Stimulated activated memory B cell treated with anti-CD40 and anti-IgM and Interleukin-4, amounts not matched to agents 10 μg/mL and 1 μg/mL and 100 μg/mL, for 72 hours (primary cell): Measurements from ENCODE around the gene DOCK1.
"Not testable (repeated sequence)": the region's sequence is repeated elsewhere in the genome, so short reads cannot be mapped to it uniquely, and the experiment has no call there.

Experiments
- ATAC-seq: fragments of 150-1000 bp; cut with Tn5 transposase; 2 replicates; pipeline ENCODE4 v1.10.0; 2021
- H3K27ac Mint-ChIP-seq: one replicate; pipeline ENCODE4 v1.8.0; 2022; ENCODE audit warnings: mild to moderate bottlenecking, mixed read lengths
- H3K27me3 Mint-ChIP-seq: one replicate; pipeline ENCODE4 v1.8.0; 2022; ENCODE audit warnings: mixed read lengths
- H3K36me3 Mint-ChIP-seq: one replicate; pipeline ENCODE4 v1.8.0; 2022; ENCODE audit warnings: mixed read lengths
- H3K4me1 Mint-ChIP-seq: one replicate; pipeline ENCODE4 v1.8.0; 2022; ENCODE audit warnings: mixed read lengths
- H3K4me3 Mint-ChIP-seq: one replicate; pipeline ENCODE4 v1.8.0; 2022; ENCODE audit warnings: mild to moderate bottlenecking, moderate library complexity, mixed read lengths
- H3K9me3 Mint-ChIP-seq: one replicate; pipeline ENCODE4 v1.8.0; 2022; ENCODE audit warnings: mixed read lengths

The DOCK1 gene

DNA sequence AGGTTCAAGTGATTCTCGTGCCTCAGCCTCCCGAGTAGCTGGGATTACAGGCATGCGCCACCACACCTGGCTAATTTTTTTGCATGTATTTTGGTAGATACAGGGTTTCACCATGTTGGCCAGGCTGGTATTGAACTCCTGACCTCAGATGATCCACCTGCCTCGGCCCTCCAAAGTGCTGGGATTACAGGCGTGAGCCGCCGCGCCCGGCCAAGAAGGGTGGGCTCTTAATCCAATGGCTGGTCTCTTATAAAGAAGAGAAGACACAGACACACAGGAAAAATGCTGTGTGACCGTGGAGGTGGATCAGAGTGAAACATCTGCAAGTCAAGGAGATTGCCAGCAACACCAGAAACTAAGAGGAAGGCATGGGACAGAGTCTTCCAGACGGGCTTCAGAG is 394.0 kb downstream of the DOCK1 start:
- not testable (repeated sequence) for H3K27me3 Mint-ChIP-seq, ATAC-seq, H3K4me1 Mint-ChIP-seq, H3K36me3 Mint-ChIP-seq, H3K4me3 Mint-ChIP-seq, H3K9me3 Mint-ChIP-seq, H3K27ac Mint-ChIP-seq

DNA sequence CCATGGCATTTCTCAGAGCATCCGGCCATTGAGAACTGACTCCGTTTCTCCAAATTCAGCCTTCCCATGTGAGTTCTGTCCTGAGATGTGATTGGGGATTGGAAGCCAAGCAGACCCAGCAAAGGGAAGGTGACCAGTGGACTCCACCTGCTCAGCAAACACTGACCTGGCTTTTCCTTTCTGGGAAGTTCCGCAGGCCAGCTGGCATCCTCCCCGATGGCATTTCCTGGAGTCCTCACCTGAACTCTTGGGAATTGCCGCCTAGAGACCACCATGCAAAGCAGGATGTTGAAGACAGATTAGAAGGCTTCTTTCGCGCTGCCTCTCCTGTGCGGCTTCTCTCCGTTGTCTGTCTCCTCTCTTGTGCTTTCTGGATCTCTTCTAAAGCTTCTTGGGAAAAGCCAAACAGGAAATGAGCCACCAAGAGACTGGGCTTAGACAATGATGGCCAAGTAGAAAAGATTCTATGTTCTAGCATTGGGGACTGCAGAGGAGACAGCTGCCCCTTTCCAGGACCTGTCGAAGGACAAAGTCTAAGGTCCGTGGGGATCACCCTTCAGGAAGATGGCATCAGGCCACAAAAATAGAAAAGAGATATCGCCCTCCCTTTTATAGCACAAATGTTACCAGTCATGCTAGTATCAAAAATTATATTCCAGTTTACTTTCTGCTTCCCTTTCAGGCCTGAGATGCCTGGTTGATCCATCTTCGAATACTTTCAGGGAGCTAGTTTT is 394.9 kb downstream of the DOCK1 start:
- no peak overlapping the region for H3K27ac Mint-ChIP-seq
- no peaks in the 10 kb centered on the region for H3K9me3 Mint-ChIP-seq
- H3K27me3 Mint-ChIP-seq = no peaks in the 10 kb centered on the region
- no peak for ATAC-seq
- H3K4me3 Mint-ChIP-seq = no peak overlapping the region
- no peaks in the 10 kb centered on the region for H3K4me1 Mint-ChIP-seq
- H3K36me3 Mint-ChIP-seq = no peaks in the 10 kb centered on the region

DNA sequence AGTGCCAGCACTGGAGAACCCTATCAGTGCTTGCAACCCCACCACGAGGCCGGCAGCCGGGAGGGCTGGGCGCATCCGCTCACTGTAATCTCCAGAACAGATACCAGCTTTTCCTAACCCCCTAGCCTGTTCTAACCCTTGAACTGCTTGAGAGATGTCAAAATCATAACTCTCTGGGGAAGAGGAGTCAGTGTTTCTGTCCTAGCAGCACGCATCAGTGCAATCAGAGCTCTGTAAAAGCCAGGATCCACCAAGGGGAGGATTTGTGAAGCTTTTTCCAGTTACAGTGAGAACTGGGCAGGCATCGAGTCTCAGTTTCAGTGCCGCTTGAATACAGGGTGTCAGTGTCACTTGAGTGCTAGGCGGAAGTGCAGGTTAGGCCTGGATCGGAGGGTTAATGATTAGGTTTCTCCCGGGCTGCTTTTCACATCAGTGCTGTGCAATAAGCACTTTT is 395.7 kb downstream of the DOCK1 start:
- no peak for ATAC-seq
- H3K9me3 Mint-ChIP-seq = no peaks in the 10 kb centered on the region
- H3K27ac Mint-ChIP-seq = no peak overlapping the region
- no peak overlapping the region for H3K4me3 Mint-ChIP-seq
- H3K4me1 Mint-ChIP-seq = no peaks in the 10 kb centered on the region
- no peaks in the 10 kb centered on the region for H3K36me3 Mint-ChIP-seq
- H3K27me3 Mint-ChIP-seq = no peaks in the 10 kb centered on the region

DNA sequence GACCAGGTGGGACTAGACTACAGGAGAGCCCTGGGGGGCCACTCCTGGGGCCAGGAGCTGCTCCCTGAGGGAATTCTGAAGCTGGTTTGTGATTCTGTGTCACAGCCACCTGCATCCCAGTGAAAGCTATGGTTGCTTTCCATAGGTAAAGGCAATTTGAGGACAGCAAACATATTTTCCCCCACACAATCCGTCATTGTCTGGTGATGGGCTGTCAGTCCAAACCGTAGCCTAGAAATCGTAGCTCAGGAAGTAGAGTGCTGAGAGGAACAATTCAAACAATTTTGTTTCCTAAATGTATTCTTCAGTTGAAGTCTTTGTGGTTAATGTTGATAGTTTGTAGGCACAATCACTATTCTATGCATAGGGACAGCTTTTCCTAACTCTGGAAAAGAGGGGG is 397.1 kb downstream of the DOCK1 start:
- Mint-ChIP-seq H3K27me3 (no peaks in the 10 kb centered on the region), H3K36me3 (no peaks in the 10 kb centered on the region), H3K4me3 (no peak overlapping the region), H3K4me1 (no peaks in the 10 kb centered on the region), H3K27ac (no peak overlapping the region), H3K9me3 (no peaks in the 10 kb centered on the region)
- no peak for ATAC-seq

DNA sequence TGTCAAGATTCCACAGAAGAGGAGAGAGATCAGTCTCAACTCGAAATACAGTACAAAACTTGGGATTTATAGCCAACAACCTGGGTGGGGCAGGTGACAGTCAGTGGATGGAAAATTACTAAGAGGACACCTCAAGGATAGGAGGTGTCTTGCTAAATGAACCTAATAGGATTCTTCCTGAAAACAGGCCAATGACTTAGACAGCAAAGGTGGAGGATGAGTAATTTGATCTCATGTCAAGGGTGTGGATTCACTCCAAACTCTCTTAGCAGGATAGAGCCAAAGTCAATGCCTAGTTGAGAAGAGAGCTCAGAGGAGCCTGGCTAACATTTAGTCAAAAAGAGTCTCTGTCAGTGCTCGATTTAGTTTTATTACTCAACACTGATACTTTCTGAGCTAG is 397.9 kb downstream of the DOCK1 start:
- Mint-ChIP-seq H3K27ac (no peak overlapping the region), H3K9me3 (peaks cover under 1% of the 10 kb centered on the region), H3K4me1 (no peaks in the 10 kb centered on the region), H3K27me3 (no peaks in the 10 kb centered on the region), H3K4me3 (no peak overlapping the region), H3K36me3 (no peaks in the 10 kb centered on the region)
- no peak for ATAC-seq

DNA sequence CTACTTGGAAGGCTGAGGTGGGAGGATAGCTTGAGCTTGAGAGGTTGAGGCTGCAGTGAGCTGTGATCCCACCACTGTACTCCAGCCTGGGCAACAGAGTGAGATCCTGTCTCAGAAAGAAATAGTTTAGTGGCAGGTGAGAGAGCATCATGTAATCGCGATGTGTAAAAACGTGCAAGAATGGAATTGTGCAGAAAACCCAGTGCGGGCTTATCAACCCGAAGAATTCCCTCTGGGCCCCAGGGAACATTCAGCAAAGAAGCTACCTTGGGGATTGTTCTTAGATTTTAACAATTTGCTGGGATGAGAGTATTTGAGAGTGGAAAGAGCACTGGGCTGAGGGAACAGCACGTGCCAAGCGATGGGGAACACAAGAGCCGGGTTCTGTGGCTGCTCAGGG is 398.5 kb downstream of the DOCK1 start:
- Mint-ChIP-seq H3K36me3 (no peaks in the 10 kb centered on the region), H3K27ac (no peak overlapping the region), H3K9me3 (peaks cover 6% of the 10 kb centered on the region), H3K27me3 (no peaks in the 10 kb centered on the region), H3K4me1 (no peaks in the 10 kb centered on the region), H3K4me3 (no peak overlapping the region)
- ATAC-seq = no peak

DNA sequence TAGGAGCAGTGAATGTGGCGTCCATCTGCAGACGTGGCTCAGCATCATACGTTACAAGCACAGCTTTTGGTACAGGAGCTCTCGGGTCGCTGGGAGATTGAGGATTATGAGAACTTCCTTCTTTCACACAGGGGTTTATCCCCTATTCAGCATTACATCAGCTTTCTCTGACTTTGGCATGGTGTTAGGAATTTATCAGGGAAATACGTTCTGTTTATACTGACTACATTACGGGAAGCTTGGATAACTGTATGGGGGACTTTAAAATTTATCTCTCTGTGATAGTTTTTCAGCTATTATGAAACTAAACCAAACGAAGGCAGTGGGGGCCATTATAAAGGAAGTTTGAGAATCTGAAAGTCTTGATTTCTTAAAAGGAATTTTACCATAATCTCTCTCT is 401.3 kb downstream of the DOCK1 start:
- no peaks in the 10 kb centered on the region for H3K27me3 Mint-ChIP-seq
- H3K4me1 Mint-ChIP-seq = no peaks in the 10 kb centered on the region
- no peaks in the 10 kb centered on the region for H3K36me3 Mint-ChIP-seq
- H3K9me3 Mint-ChIP-seq = peaks cover 8% of the 10 kb centered on the region
- no peak overlapping the region for H3K4me3 Mint-ChIP-seq
- no peak for ATAC-seq
- no peak overlapping the region for H3K27ac Mint-ChIP-seq

DNA sequence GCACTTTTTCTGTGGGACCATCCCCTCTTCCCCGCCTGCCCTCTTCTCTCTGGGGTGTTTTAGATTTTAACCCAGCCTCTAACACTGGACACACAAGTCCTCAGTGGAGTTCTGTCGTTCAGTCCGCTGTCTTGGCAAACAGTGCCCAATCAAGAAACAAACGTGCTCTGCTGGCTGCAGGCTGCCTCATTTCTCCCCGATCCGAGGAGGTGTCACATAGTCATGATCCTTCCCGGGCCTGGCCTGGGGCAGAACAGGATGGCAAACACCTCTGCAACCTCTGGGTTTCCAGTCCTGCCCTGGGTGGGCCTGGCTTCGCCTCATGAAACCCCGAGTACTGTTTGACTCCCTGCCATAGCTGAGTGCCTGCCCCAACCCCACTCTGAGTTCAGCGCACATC is 402.1 kb downstream of the DOCK1 start:
- Mint-ChIP-seq H3K27ac (no peak overlapping the region), H3K9me3 (peaks cover 8% of the 10 kb centered on the region), H3K4me1 (no peaks in the 10 kb centered on the region), H3K4me3 (no peak overlapping the region), H3K36me3 (no peaks in the 10 kb centered on the region), H3K27me3 (no peaks in the 10 kb centered on the region)
- ATAC-seq = no peak

DNA sequence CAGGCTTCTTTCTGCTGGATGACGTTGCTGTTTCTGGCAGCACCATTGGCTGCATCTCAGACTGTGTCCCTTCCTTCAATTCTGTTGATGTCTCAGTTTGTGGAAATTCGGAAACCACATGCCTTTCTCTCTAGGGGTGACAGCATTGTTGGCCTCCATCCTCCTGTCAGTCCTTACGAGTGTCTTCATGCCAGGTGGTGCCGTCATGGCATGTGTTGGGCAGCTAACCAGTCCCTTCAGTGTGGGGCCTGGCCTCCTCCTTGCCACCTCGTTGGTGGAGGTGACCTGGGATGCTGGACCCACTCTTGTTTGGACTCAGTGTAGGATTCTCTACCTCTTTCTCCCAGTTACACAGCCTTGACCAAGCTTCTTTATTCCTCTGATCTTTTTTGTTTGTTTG is 402.8 kb downstream of the DOCK1 start:
- H3K4me1 Mint-ChIP-seq = no peaks in the 10 kb centered on the region
- no peaks in the 10 kb centered on the region for H3K27me3 Mint-ChIP-seq
- H3K9me3 Mint-ChIP-seq = peaks cover 8% of the 10 kb centered on the region
- H3K36me3 Mint-ChIP-seq = no peaks in the 10 kb centered on the region
- no peak for ATAC-seq
- no peak overlapping the region for H3K27ac Mint-ChIP-seq
- H3K4me3 Mint-ChIP-seq = no peak overlapping the region

DNA sequence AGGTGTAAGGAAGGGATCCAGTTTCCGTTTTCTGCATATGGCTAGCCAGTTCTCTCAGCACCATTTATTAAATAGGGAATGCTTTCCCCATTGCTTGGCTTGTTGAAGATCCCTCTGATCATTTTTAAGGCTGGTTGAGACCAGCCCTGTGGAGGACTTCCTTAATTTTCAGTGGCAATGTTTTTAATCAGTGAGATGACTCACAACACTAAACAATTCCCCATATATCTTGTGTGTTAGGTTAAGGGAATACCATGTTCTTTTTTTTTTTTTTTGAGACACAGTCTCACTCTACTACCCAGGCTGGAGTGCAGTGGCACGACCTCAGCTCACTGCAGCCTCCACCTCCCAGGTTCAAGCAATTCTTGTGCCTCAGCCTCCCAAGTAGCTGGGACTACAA is 404.4 kb downstream of the DOCK1 start:
- H3K4me1 Mint-ChIP-seq = not testable (repeated sequence)

DNA sequence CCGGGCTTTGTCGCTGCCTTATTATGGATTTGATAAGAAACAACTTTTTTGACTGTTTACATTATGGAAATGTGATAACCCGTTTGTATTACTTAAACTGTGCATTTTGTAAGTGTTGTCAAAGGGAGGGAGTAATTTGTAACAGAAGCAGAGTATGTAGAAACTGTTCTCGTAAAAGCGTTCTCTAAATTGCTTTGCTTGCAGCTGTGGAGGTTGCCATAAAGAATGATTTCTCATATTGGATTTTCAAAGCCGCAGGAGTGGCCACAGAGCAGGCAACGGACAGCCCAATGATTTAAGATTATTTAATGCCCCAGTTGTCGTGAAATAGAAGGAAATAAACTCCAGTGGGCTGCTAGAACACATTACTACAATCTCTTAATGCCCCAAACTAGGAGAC is 405.2 kb downstream of the DOCK1 start:
- Mint-ChIP-seq H3K27ac (no peak overlapping the region), H3K4me1 (no peaks in the 10 kb centered on the region), H3K9me3 (peaks cover 8% of the 10 kb centered on the region), H3K36me3 (no peaks in the 10 kb centered on the region), H3K4me3 (no peak overlapping the region), H3K27me3 (no peaks in the 10 kb centered on the region)
- no peak for ATAC-seq

More for the DNA sequence above, 404.4 kb downstream of the DOCK1 start:
- not testable (repeated sequence) for H3K9me3 Mint-ChIP-seq, ATAC-seq, H3K4me3 Mint-ChIP-seq, H3K36me3 Mint-ChIP-seq, H3K27me3 Mint-ChIP-seq, H3K27ac Mint-ChIP-seq

DNA sequence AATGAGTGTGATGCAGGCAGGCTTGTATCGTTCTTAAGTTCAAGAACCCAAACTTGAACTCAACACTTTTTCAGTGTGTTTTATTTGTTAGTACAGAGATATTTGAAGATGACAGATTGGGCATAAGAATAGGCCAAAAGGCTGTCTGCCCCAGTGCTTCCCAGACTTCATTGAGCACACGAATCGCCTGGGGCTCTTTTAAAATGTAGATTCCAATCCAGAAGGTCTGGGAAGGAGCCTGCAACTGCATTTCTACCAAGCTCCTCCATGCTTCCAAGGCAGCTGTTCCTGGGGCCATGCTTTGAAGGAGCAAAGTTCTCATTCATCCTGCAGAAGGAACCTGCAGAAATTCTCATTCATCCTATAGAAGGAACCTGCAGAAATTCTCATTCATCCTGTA is 405.7 kb downstream of the DOCK1 start:
- Mint-ChIP-seq H3K4me3 (no peak overlapping the region), H3K27ac (no peak overlapping the region), H3K36me3 (no peaks in the 10 kb centered on the region), H3K4me1 (no peaks in the 10 kb centered on the region), H3K27me3 (no peaks in the 10 kb centered on the region), H3K9me3 (peaks cover 8% of the 10 kb centered on the region)
- ATAC-seq = no peak

DNA sequence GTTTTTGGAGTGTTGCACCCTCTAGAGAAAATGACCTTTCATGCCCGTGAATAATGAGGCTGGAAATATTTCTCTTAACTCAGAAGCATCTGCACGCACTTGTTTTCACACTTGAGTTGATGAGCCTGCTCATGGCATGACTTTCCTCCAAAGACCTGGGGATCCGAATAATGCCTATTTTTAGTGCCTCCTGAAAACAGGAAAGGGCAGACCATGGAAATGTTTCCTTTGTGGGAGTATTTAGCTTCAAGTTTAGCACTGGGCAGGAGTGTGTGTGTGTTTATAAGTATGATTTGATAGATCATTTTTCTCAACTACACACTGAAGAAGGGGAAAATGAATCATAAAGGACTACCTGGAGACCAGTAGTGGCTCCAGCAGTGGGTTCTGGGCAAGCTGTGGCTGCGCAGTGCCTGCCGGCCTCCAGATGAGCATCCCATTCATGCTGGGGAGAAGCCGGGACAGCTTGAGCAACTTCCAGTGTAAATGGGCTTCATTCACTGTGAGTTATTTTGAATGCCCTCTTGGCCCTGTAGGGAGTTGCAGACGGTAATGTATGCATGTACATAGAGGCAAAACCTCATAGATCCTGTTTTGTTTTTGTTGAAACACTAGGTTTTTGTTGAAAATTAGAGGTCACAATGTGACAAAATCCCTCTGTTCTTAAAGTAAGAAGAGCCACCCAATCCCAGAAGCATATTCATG is 408.9 kb downstream of the DOCK1 start:
- H3K4me1 Mint-ChIP-seq = no peaks in the 10 kb centered on the region
- no peak overlapping the region for H3K27ac Mint-ChIP-seq
- no peak overlapping the region for H3K4me3 Mint-ChIP-seq
- no peaks in the 10 kb centered on the region for H3K27me3 Mint-ChIP-seq
- H3K9me3 Mint-ChIP-seq = no peaks in the 10 kb centered on the region
- no peak for ATAC-seq
- H3K36me3 Mint-ChIP-seq = no peaks in the 10 kb centered on the region

DNA sequence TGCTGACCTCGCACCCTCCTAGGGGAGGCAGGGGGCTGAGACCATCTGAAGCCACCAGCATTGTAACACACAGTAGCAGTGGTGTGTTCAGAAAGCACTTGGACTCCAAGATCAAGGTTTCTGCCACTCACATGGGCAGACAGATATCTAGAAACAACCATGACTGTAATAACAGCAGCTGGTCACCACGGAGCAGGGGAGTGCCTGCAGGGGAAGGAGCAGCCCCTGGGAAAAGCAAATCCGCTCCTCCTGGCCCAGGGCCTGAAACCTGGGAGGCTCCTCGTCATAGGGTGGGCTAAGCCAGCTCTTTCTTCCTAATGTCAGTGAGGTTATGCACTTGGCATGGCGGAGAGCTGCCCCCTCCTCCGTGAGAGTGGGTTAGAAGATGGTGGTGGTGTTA is 409.6 kb downstream of the DOCK1 start:
- Mint-ChIP-seq H3K36me3 (no peaks in the 10 kb centered on the region), H3K27me3 (no peaks in the 10 kb centered on the region), H3K27ac (no peak overlapping the region), H3K4me3 (no peak overlapping the region), H3K9me3 (no peaks in the 10 kb centered on the region), H3K4me1 (no peaks in the 10 kb centered on the region)
- ATAC-seq = no peak

DNA sequence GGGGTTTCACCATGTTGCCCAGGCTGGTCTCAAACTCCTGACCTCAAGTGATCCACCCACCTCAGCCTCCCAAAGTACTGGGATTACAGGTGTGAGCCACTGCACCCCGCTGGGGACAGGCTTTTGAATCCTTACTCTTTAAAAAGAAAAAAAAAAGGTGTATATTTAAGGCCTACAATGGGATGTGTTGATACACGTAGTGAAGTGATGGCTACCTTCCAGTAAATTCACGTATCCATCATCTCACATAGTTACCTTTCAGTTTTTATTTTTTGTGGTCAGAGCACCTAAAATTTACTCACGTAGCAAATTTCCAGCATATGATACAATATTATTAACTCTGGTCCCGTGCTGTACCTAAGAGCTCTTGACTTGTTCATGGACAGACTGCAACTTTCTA is 410.7 kb downstream of the DOCK1 start:
- no peak overlapping the region for H3K4me3 Mint-ChIP-seq
- ATAC-seq = no peak
- H3K27ac Mint-ChIP-seq = no peak overlapping the region
- no peaks in the 10 kb centered on the region for H3K9me3 Mint-ChIP-seq
- H3K27me3 Mint-ChIP-seq = no peaks in the 10 kb centered on the region
- H3K36me3 Mint-ChIP-seq = no peaks in the 10 kb centered on the region
- H3K4me1 Mint-ChIP-seq = no peaks in the 10 kb centered on the region

DNA sequence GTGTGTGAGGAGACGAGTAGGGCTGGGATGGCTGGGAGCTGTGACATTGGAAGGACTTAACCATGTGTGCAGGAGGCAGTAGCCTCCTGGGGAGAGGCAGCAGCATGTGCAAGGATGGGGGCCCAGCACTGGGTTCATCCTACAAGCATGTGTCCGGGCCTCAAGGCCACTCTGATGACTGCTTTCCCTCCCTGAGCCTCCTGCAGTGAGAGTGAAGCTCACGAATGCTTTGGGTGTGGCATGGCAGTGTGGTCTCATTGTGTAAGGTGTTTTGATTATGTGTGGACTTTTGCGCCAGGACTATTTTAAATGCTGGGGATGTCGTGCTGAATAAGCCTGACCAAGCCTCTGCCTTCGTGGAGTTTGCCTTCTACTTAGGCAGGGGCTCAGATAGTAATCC is 413.2 kb downstream of the DOCK1 start:
- Mint-ChIP-seq H3K27me3 (no peaks in the 10 kb centered on the region), H3K27ac (no peak overlapping the region), H3K4me3 (no peak overlapping the region)

More for the DNA sequence above, 413.2 kb downstream of the DOCK1 start:
- H3K4me1 Mint-ChIP-seq = no peaks in the 10 kb centered on the region
- ATAC-seq = no peak
- no peaks in the 10 kb centered on the region for H3K36me3 Mint-ChIP-seq
- no peaks in the 10 kb centered on the region for H3K9me3 Mint-ChIP-seq
